Measurements from ENCODE around the gene KCNAB2. TPM values are rescaled to one million over a fixed set of nuclear protein-coding genes. Genes with fewer than 3 reads are reported as not detected.

KCNAB2 gene
- total RNA-seq, 1 experiment from 2014 or later: 11.0 TPM

DNA sequence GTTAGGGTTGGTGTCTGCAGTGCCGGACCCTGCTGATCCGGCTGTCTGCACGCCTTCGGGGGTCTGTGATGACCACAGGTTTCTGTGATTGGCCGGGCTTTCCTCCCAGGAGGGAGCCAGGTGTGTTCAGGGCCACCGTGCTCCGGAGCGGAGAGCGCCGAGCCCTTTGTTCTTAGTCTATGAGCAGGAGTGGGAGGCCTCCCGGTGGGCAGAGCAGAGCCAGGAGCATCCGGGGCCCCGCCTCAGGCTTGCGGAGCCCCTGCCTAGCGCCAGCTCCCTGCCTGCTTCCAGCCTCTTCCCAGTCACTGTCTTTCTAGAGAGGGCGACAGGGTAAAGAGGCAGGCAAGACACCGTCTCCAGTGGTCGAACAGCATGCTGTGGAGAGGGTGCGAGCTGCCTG, 31.8 kb downstream of the KCNAB2 start:
- Mint-ChIP-seq H3K36me3 (ENCODE audit: insufficient read depth, unreplicated experiment) (no peaks in the 10 kb centered on the region), H3K27me3 (ENCODE audit: insufficient read depth, unreplicated experiment) (peaks cover 2% of the 10 kb centered on the region), H3K4me1 (ENCODE audit: low read depth, unreplicated experiment) (no peaks in the 10 kb centered on the region), H3K27ac (ENCODE audit: unreplicated experiment) (no peak overlapping the region), H3K4me3 (ENCODE audit: unreplicated experiment) (no peak overlapping the region), H3K9me3 (ENCODE audit: unreplicated experiment) (no peaks in the 10 kb centered on the region)
- H3K36me3 ChIP-seq (ENCODE audit: control insufficient read depth, insufficient read depth, low read length): no peaks in the 10 kb centered on the region
- no peaks in the 10 kb centered on the region for H3K9me3 ChIP-seq
- no TSS peak for BruUV-seq (replicated peaks)
- ChIA-PET POLR2A (no interaction called here), CTCF (no interaction called here)
- TF ChIP-seq, protein P1, sequence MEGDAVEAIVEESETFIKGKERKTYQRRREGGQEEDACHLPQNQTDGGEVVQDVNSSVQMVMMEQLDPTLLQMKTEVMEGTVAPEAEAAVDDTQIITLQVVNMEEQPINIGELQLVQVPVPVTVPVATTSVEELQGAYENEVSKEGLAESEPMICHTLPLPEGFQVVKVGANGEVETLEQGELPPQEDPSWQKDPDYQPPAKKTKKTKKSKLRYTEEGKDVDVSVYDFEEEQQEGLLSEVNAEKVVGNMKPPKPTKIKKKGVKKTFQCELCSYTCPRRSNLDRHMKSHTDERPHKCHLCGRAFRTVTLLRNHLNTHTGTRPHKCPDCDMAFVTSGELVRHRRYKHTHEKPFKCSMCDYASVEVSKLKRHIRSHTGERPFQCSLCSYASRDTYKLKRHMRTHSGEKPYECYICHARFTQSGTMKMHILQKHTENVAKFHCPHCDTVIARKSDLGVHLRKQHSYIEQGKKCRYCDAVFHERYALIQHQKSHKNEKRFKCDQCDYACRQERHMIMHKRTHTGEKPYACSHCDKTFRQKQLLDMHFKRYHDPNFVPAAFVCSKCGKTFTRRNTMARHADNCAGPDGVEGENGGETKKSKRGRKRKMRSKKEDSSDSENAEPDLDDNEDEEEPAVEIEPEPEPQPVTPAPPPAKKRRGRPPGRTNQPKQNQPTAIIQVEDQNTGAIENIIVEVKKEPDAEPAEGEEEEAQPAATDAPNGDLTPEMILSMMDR (IDR thresholded peaks at IDR 0.05; ENCODE audit: insufficient read depth in 1 of 2, low read depth in 1 of 2, low read length in 1 of 2, severe bottlenecking in 1 of 2, unreplicated experiment in 1 of 2): no peak
- no peak overlapping the region for H3K4me3 ChIP-seq (ENCODE audit: low read depth, low read length)
- H3K27me3 ChIP-seq (replicated peaks; ENCODE audit: control insufficient read depth, insufficient read depth, low read length): no peaks in the 10 kb centered on the region
- intact Hi-C loops (cut with micrococcal nuclease; ENCODE audit: unreplicated experiment): no loop called here
- H3K4me1 ChIP-seq: no peaks in the 10 kb centered on the region
- no peak for DNase-seq

DNA sequence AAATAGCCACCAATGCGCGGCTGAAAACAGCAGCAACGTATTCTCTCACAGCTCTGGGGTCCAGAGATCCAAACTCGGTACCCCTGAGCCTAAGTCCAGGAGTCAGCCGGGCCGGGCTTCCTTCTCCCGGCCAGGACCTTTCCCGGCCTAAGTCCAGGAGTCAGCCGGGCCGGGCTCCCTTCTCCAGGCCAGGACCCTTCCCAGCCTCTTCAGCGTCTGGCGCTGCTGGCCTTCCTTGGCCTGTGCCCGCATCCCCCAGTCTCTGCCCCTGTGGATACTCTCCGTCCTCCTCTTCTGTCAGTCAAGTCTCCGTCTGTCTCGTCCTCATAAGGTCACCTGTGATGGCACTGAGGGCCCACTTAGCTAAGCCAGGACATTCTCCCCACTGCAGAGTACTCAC, 32.2 kb downstream of the KCNAB2 start:
- TF ChIP-seq, protein P1 (IDR thresholded peaks at IDR 0.05; ENCODE audit: insufficient read depth in 1 of 2, low read depth in 1 of 2, low read length in 1 of 2, severe bottlenecking in 1 of 2, unreplicated experiment in 1 of 2): no peak
- Histone ChIP-seq H3K4me3 (ENCODE audit: low read depth, low read length) (no peak overlapping the region), H3K36me3 (ENCODE audit: control insufficient read depth, insufficient read depth, low read length) (no peaks in the 10 kb centered on the region), H3K27me3 (replicated peaks; ENCODE audit: control insufficient read depth, insufficient read depth, low read length) (no peaks in the 10 kb centered on the region), H3K4me1 (no peaks in the 10 kb centered on the region), H3K9me3 (no peaks in the 10 kb centered on the region)
- Mint-ChIP-seq H3K9me3 (ENCODE audit: unreplicated experiment) (no peaks in the 10 kb centered on the region), H3K27ac (ENCODE audit: unreplicated experiment) (no peak overlapping the region), H3K27me3 (ENCODE audit: insufficient read depth, unreplicated experiment) (peaks cover 2% of the 10 kb centered on the region), H3K4me3 (ENCODE audit: unreplicated experiment) (no peak overlapping the region), H3K4me1 (ENCODE audit: low read depth, unreplicated experiment) (no peaks in the 10 kb centered on the region), H3K36me3 (ENCODE audit: insufficient read depth, unreplicated experiment) (no peaks in the 10 kb centered on the region)
- intact Hi-C loops (cut with micrococcal nuclease; ENCODE audit: unreplicated experiment): no loop called here
- POLR2A ChIA-PET: no interaction called here
- CTCF ChIA-PET: no interaction called here
- DNase-seq: no peak
- no TSS peak for BruUV-seq (replicated peaks)

DNA sequence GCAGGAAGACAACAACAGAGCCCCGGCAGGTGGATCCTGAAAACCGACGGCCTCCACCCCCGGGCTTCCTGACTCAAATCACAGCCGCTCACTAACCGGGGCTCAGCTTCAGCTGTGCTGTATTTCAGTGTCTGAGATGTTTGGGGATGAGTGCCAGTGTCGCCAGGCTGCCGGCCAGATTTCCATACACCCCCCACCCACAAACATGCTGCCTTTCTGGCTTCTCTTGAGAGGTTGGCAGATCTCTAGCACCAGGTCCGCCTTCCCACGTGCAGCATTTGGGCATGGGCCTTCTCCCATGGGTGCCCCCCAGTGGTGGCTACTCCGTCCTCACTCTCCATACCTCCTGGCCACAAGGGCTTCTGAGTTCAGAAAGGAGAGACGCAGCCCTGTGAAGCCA, 34.8 kb downstream of the KCNAB2 start:
- no peak overlapping the region for H3K4me3 Mint-ChIP-seq (ENCODE audit: unreplicated experiment)
- intact Hi-C loops (cut with micrococcal nuclease; ENCODE audit: unreplicated experiment): no loop called here
- Histone ChIP-seq H3K27me3 (replicated peaks; ENCODE audit: control insufficient read depth, insufficient read depth, low read length) (no peaks in the 10 kb centered on the region; the same call in 1 of the 2 replicates), H3K4me1 (no peaks in the 10 kb centered on the region), H3K36me3 (ENCODE audit: control insufficient read depth, insufficient read depth, low read length) (no peaks in the 10 kb centered on the region), H3K4me3 (ENCODE audit: low read depth, low read length) (no peak overlapping the region), H3K9me3 (no peaks in the 10 kb centered on the region)
- TF ChIP-seq, protein P1 (IDR thresholded peaks at IDR 0.05; ENCODE audit: insufficient read depth in 1 of 2, low read depth in 1 of 2, low read length in 1 of 2, severe bottlenecking in 1 of 2, unreplicated experiment in 1 of 2): peak; percentile 13 to 56
- DNase-seq: peak in 1 of 2 experiments; percentile 49
- POLR2A ChIA-PET: no interaction called here
- H3K9me3 Mint-ChIP-seq (ENCODE audit: unreplicated experiment): no peaks in the 10 kb centered on the region
- no TSS peak for BruUV-seq (replicated peaks)
- no peak overlapping the region for H3K27ac Mint-ChIP-seq (ENCODE audit: unreplicated experiment)
- peaks cover 2% of the 10 kb centered on the region for H3K27me3 Mint-ChIP-seq (ENCODE audit: insufficient read depth, unreplicated experiment)
- H3K36me3 Mint-ChIP-seq (ENCODE audit: insufficient read depth, unreplicated experiment): no peaks in the 10 kb centered on the region
- CTCF ChIA-PET: no interaction called here
- H3K4me1 Mint-ChIP-seq (ENCODE audit: low read depth, unreplicated experiment): no peaks in the 10 kb centered on the region
